BLaER1 (cell line): Measurements from ENCODE around the gene SF3A1.

Experiments
- H3K27ac ChIP-seq: shearing (Covaris generic); formaldehyde crosslinking; 2 replicates; pipeline ENCODE4 v1.8.1; 2022
- H3K27me3 ChIP-seq: shearing (Covaris generic); formaldehyde crosslinking; 2 replicates; pipeline ENCODE4 v1.8.1; 2022
- H3K36me3 ChIP-seq: shearing (Covaris generic); formaldehyde crosslinking; 2 replicates; pipeline ENCODE4 v1.8.1; 2022
- H3K4me1 ChIP-seq: shearing (Covaris generic); formaldehyde crosslinking; 2 replicates; pipeline ENCODE4 v1.8.1; 2022
- H3K4me2 ChIP-seq: shearing (Covaris generic); formaldehyde crosslinking; 2 replicates; pipeline ENCODE4 v1.8.1; 2022
- H3K4me3 ChIP-seq: shearing (Covaris generic); formaldehyde crosslinking; 2 replicates; pipeline ENCODE4 v1.8.1; 2022
- H3K9ac ChIP-seq: shearing (Covaris generic); formaldehyde crosslinking; 2 replicates; pipeline ENCODE4 v1.8.1; 2022
- H3K9me3 ChIP-seq: shearing (Covaris generic); formaldehyde crosslinking; 2 replicates; pipeline ENCODE4 v1.8.1; 2022
- H4K20me1 ChIP-seq: shearing (Covaris generic); formaldehyde crosslinking; 2 replicates; pipeline ENCODE4 v1.8.1; 2022
- Cebpa-rat ChIP-seq: shearing (Covaris generic); IDR thresholded peaks from 2 replicates; pipeline ENCODE4 v1.8.1; 2022

The SF3A1 gene

GRCh38 chr22:30292069-30292970 is 64.4 kb downstream of the SF3A1 start:
- H3K9me3 ChIP-seq, result no peaks in the 10 kb centered on the region
- no peaks in the 10 kb centered on the region for H3K27me3 ChIP-seq
- H4K20me1 ChIP-seq, result no peaks in the 10 kb centered on the region
- peaks cover 52% of the 10 kb centered on the region for H3K36me3 ChIP-seq
- H3K4me3 ChIP-seq, result no peak overlapping the region
- H3K9ac ChIP-seq, result peak overlapping the region; percentile 76
- TF ChIP-seq Cebpa-rat, result no peak
- peak overlapping the region; percentile 92 for H3K27ac ChIP-seq
- H3K4me1 ChIP-seq, result peaks cover 89% of the 10 kb centered on the region
- peak overlapping the region; percentile 98 for H3K4me2 ChIP-seq

GRCh38 chr22:30291058-30291892 is 65.4 kb downstream of the SF3A1 start:
- H3K9ac ChIP-seq, result peak overlapping the region; percentile 76
- peak overlapping the region; percentile 92 for H3K27ac ChIP-seq
- no peak for TF ChIP-seq Cebpa-rat
- H4K20me1 ChIP-seq, result no peaks in the 10 kb centered on the region
- peaks cover 44% of the 10 kb centered on the region for H3K36me3 ChIP-seq
- H3K4me2 ChIP-seq, result peak overlapping the region; percentile 98
- no peaks in the 10 kb centered on the region for H3K27me3 ChIP-seq
- H3K9me3 ChIP-seq, result no peaks in the 10 kb centered on the region
- peaks cover 78% of the 10 kb centered on the region for H3K4me1 ChIP-seq
- peak overlapping the region; percentile 76; the same call in 1 of the 2 replicates for H3K4me3 ChIP-seq

GRCh38 chr22:30290342-30291057 is 66.2 kb downstream of the SF3A1 start:
- peak overlapping the region; percentile 92 for H3K27ac ChIP-seq
- peak overlapping the region; percentile 76 for H3K4me3 ChIP-seq

GRCh38 chr22:30289980-30290313 is 66.7 kb downstream of the SF3A1 start:
- H3K27ac ChIP-seq, result peak overlapping the region; percentile 92
- peaks cover 65% of the 10 kb centered on the region for H3K4me1 ChIP-seq
- H3K9me3 ChIP-seq, result no peaks in the 10 kb centered on the region
- H3K9ac ChIP-seq, result peak overlapping the region; percentile 76; the same call in 1 of the 2 replicates
- H3K36me3 ChIP-seq, result peaks cover 31% of the 10 kb centered on the region
- no peaks in the 10 kb centered on the region for H4K20me1 ChIP-seq
- H3K4me2 ChIP-seq, result peak overlapping the region; percentile 98
- TF ChIP-seq Cebpa-rat, result no peak
- peak overlapping the region; percentile 76 for H3K4me3 ChIP-seq
- H3K27me3 ChIP-seq, result no peaks in the 10 kb centered on the region

More at GRCh38 chr22:30290342-30291057, 66.2 kb downstream of the SF3A1 start:
- H3K4me1 ChIP-seq, result peaks cover 71% of the 10 kb centered on the region
- H4K20me1 ChIP-seq, result no peaks in the 10 kb centered on the region
- no peaks in the 10 kb centered on the region for H3K27me3 ChIP-seq
- no peaks in the 10 kb centered on the region for H3K9me3 ChIP-seq
- peak overlapping the region; percentile 76 for H3K9ac ChIP-seq
- TF ChIP-seq Cebpa-rat, result no peak
- H3K36me3 ChIP-seq, result peaks cover 37% of the 10 kb centered on the region
- peak overlapping the region; percentile 98 for H3K4me2 ChIP-seq

GRCh38 chr22:30289141-30289979 is 67.3 kb downstream of the SF3A1 start, which contains the start of gene CASTOR1:
Gene CASTOR1 (minus strand): TSS chr22:30289505. CDS start chr22:30289497, 8 bp downstream.
- Histone ChIP-seq H3K27me3 (no peaks in the 10 kb centered on the region), H3K27ac (peak within 1 kb of the TSS; percentile 92), H3K4me1 (peaks cover 61% of the 10 kb centered on the region), H3K9ac (peak within 1 kb of the TSS; percentile 77), H3K36me3 (peaks cover 25% of the 10 kb centered on the region), H3K9me3 (no peaks in the 10 kb centered on the region), H3K4me3 (peak within 1 kb of the TSS; percentile 76), H4K20me1 (no peaks in the 10 kb centered on the region), H3K4me2 (peak within 1 kb of the TSS; percentile 98)
- TF ChIP-seq Cebpa-rat, result no peak

GRCh38 chr22:30288419-30289140 is 68.1 kb downstream of the SF3A1 start:
- Histone ChIP-seq H3K9me3 (no peaks in the 10 kb centered on the region), H3K4me3 (peak overlapping the region; percentile 76), H3K27me3 (no peaks in the 10 kb centered on the region), H3K36me3 (peaks cover 17% of the 10 kb centered on the region), H3K9ac (peak overlapping the region; percentile 77), H3K4me2 (peak overlapping the region; percentile 98), H3K4me1 (peaks cover 61% of the 10 kb centered on the region), H3K27ac (peak overlapping the region; percentile 92), H4K20me1 (no peaks in the 10 kb centered on the region)
- TF ChIP-seq Cebpa-rat, result no peak

GRCh38 chr22:30287648-30288418 is 68.9 kb downstream of the SF3A1 start:
- TF ChIP-seq Cebpa-rat, result no peak
- no peaks in the 10 kb centered on the region for H3K9me3 ChIP-seq
- no peak overlapping the region for H3K27ac ChIP-seq
- H3K27me3 ChIP-seq, result no peaks in the 10 kb centered on the region
- peak overlapping the region; percentile 98 for H3K4me2 ChIP-seq
- H3K36me3 ChIP-seq, result peaks cover 10% of the 10 kb centered on the region
- no peaks in the 10 kb centered on the region for H4K20me1 ChIP-seq
- no peak overlapping the region for H3K9ac ChIP-seq
- H3K4me3 ChIP-seq, result peak overlapping the region; percentile 76; the same call in 1 of the 2 replicates
- peaks cover 61% of the 10 kb centered on the region for H3K4me1 ChIP-seq
